ENCODE results near the gene ST8SIA4.

Gene ST8SIA4, protein sequence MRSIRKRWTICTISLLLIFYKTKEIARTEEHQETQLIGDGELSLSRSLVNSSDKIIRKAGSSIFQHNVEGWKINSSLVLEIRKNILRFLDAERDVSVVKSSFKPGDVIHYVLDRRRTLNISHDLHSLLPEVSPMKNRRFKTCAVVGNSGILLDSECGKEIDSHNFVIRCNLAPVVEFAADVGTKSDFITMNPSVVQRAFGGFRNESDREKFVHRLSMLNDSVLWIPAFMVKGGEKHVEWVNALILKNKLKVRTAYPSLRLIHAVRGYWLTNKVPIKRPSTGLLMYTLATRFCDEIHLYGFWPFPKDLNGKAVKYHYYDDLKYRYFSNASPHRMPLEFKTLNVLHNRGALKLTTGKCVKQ

DNA sequence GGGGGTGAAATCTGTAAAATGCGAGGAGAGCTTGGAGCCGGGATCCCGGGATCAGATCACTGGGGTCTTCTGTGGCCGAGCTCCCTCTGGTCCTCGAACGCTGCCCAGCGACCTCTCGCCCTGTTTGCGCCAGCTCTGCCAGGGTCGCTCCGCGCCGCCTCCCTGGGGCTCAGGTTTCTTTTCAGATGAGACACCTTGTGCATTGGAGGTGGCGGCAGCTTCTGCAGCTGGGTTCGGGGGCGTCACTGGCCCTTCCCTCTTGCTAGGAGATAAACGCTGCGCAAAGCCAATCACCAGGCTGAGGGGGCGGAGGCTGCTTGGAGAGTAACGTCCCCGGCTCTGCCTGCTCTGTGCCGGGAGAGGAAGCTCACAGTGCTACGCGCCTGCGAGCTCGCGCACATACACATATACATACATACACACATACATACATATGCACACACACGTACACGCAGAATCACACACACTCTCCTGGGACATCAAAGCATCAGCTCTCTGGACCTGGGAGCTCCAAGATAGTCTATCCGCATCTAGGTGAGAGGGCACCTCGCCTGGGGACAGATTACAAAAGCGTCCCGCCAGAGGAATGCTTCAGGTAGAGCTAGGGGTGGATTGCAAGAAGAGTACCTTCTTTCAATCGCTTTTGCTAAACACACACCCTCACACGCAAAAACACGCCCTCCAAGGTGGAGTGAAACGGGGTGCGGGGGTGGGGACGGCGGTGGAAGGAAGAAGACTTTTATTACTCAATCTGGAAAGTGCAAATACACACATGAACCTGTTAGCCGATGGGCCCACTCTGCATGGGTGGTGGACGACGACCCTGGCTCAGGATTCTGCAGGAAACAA lies at the start of gene ST8SIA4:
TSS of gene ST8SIA4 (minus strand) at position 244 of the 849 bp plus-strand sequence. CDS start 327 bp downstream, outside the sequence.
- peak; percentile 88 for TF ChIP-seq POLR2A (IDR thresholded peaks at IDR 0.05; ENCODE audit: low read length)
- TF ChIP-seq GATA1 (IDR thresholded peaks at IDR 0.05; ENCODE audit: low read depth, low read length) = peak; percentile 21
- peak; percentile 90 to 91 for DNase-seq

DNA sequence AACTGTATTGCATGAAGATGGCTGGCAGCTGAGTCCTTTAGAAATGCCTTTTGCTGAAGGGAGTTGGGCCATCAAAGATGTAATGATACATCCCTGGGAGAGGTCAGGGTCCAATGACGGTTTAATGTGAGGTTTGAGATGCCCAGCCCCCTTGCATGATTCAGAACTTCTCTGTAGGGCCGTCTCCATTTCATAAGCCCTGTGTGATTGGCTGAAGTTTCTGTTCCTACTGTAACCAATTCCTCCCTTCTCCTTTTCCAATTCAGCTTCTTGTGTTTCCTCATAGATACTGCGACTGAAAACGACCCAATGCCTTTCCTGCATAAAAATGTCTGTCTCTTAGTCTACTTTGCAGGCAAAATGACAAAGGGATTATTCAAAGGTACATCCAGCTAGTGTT lies 47.9 kb upstream of the ST8SIA4 start:
- no peak for DNase-seq
- no peak for TF ChIP-seq GATA1 (IDR thresholded peaks at IDR 0.05; ENCODE audit: low read depth, low read length)
- TF ChIP-seq POLR2A (IDR thresholded peaks at IDR 0.05; ENCODE audit: low read length) = no peak

DNA sequence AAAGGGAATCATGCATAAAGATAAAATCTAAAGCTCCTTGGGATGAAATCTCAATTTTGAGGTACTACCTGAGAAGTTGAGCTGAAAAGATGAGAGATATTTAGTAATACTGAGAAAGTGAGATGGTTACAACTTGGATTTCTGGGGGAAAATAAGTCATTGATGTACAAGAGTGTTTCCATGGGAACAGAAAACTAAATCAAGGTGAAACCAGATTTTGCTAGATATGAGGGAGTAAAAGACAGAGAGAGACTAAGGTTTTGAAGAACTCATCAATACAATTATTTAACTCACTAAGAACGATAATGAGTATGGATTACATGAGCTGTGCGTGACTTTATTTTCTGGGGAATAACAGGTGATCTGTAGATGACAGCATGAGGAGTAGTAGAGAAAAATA lies 10.2 kb upstream of the ST8SIA4 start:
- TF ChIP-seq GATA1 (IDR thresholded peaks at IDR 0.05; ENCODE audit: low read depth, low read length) = no peak
- no peak for TF ChIP-seq POLR2A (IDR thresholded peaks at IDR 0.05; ENCODE audit: low read length)
- DNase-seq = no peak

DNA sequence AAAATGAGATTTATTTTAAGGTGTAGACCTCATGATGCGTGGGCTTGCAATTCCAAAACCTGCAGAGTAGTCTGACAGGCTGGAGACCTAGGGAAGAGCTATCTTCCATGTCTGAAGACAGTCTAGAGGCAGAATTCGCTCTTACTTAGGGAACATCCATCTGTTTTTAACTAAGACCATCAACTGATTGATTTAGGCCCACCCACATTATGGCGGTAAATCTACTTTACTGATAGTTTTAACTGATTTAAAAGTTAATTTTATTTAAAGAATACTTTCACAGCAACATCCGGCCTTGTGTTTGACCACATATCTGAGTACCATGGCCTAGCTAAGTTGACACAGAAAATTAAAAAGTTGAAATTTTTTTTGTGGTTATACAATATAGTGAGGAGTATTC lies 6.0 kb upstream of the ST8SIA4 start:
- DNase-seq = no peak
- TF ChIP-seq POLR2A (IDR thresholded peaks at IDR 0.05; ENCODE audit: low read length) = no peak
- no peak for TF ChIP-seq GATA1 (IDR thresholded peaks at IDR 0.05; ENCODE audit: low read depth, low read length)

DNA sequence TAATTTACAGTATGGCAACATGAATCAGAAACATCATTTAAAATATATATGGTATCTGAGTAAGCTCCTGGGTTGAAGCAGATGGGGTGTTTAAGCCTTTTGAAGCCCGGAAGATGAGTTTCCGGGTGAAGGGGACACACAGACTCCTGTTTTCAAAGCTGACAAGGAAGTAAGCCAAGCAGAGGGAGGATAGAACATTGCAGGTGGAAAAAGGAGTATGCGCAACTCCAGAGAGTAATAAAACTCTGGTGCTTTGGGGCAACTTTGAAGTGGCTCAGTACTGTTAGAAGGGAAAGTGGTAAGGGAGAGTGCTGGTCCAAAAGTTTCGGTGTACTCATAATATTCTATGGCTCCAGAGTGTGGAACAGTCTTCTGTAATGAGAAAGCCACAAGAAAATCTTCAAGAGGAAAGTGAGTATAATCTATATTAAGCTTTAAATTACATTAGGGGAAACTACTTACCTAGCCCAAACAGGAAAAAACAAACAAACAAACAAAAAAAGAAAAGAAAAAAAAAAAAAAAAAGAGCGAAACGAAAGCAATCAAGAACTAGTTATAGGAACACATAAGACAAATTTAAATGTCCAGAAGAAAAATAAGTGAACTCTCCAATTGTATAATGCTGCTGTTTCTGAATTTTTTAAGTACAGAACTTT lies 2.3 kb upstream of the ST8SIA4 start:
- no peak for TF ChIP-seq GATA1 (IDR thresholded peaks at IDR 0.05; ENCODE audit: low read depth, low read length)
- TF ChIP-seq POLR2A (IDR thresholded peaks at IDR 0.05; ENCODE audit: low read length) = no peak
- peak in 1 of 2 experiments; percentile 4 for DNase-seq

DNA sequence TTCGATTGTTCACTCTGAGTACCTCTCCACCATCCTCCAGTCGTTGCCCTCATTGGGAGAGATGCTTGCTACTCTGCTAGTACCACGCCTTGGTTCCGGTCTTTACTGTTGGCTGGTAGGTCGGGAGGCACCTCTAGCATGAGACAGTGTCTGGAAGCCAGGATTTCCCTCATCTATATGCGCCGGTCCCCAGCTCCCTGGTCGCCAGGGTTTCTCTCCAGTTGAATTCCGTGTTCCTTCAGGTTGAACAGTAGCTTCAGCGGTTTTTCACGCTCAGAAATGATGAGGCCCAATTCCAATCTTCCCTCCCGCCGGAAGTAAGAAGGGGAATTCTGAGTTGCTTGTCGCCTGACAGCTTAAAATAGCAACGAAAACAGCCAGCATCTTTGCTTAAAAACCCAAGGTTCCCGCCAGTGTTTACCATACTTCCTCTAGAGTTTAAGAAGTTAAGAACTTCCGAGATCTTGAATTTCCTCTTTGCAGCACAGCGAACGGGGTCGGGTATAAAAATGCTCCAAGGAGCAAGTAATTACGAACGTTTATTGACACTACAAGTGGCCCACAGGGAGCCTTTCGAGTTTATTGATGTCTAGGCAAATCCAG lies 1.3 kb upstream of the ST8SIA4 start:
- DNase-seq = peak; percentile 52 to 62

DNA sequence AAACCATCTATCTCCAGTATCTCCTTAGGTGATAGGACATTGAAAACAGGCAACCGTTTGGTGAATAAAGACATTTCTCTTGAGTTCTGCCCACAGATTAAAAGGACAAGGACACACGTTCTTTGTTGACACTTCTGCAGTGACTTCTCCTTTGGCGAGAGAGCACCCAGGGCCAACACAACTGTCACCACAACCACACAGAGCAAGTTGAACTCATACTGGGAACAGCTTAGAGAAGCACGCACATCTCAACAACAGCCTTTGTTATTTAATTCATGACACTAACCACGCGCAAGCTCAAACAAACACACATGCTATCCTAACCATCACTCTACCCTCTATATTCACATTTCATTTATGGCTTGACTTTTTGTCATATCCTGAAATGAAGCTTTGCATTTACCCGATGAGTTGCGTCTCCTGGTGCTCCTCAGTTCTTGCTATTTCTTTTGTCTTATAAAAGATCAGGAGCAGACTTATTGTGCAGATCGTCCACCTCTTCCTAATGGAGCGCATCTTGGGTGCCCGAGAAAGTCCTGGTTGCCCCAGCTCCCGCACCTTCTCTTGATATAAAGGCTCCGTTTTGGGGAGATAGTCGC lies 543 bp downstream of the ST8SIA4 start:
- DNase-seq = peak; percentile 40
- TF ChIP-seq POLR2A (IDR thresholded peaks at IDR 0.05; ENCODE audit: low read length) (no peak), GATA1 (IDR thresholded peaks at IDR 0.05; ENCODE audit: low read depth, low read length) (no peak)

More for the DNA sequence above, 1.3 kb upstream of the ST8SIA4 start:
- no peak for TF ChIP-seq GATA1 (IDR thresholded peaks at IDR 0.05; ENCODE audit: low read depth, low read length)
- TF ChIP-seq POLR2A (IDR thresholded peaks at IDR 0.05; ENCODE audit: low read length) = no peak

DNA sequence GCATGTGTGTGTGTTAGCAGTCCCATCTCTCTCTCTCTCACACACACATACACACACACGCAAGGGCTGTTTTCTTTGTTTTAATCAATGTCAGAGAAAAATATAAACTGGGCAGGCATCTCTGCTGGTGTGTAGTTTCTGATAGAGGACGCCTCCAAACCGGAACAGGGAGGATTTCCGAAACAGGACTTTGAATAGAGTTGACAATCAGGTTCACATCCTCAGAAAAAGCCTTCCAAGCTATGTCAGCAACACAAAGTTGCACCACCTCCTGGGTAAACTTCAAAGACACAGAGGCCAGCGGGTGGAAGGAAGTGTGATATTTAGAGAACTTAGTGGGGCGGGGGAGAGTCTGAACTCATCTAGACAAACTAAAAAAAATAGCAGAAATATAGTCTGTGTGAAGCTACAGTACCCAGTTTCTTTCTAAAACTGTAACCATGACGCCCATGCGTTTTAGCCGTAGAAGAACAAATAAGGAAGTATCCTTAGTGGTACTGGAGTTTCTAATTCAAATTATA lies 1.2 kb downstream of the ST8SIA4 start:
- TF ChIP-seq GATA1 (IDR thresholded peaks at IDR 0.05; ENCODE audit: low read depth, low read length) = no peak
- no peak for TF ChIP-seq POLR2A (IDR thresholded peaks at IDR 0.05; ENCODE audit: low read length)
- peak; percentile 40 to 47 for DNase-seq

DNA sequence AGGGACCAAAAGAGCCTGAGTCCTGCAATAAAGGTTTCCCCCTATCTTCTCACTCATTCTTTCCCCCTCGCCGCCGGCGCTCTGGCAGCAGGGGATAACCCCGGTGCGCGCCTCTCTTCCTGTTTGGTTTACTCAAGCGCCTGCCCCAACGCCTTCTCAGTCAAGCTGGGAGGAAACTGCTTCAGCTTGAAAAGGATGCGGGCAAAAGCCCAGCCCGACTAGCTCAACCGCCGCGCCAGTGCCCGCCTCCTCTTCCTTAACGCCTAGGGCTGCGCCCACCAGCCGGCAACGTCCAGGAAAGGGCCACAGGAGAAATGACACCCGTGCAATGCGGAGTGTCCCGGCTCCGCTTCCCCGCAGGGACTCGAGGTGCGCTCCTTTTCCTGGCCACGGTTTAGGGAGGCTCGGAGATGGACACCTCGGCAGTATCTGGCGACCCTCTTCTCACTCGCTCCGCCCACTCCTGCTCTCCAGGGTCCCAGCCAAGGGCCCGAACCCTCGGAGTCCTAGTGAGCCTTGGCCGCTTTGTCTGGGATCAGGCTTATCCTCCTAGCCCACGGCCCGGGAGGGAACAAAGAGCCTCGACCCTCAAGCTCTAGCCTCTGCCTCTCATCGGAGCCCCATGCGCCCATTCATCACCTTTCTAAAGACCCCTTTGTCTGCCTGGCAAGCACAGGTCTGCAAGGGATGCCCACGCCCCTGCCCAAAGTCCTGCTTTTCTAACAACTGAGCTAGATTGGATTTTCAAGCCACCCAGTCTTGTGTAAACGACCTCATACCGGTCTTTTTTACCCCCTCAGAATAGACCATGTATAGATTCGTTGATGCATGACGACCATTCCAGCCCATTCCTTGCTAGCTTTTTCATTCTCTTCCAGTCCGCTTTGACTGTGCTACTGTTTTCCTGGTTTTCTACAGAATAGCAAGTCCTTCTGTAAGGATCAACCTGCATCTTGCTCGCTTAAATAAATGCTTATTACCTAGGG lies 2.0 kb downstream of the ST8SIA4 start:
- no peak for TF ChIP-seq GATA1 (IDR thresholded peaks at IDR 0.05; ENCODE audit: low read depth, low read length)
- peak; percentile 38 for TF ChIP-seq POLR2A (IDR thresholded peaks at IDR 0.05; ENCODE audit: low read length)
- DNase-seq = peak; percentile 57 to 63

DNA sequence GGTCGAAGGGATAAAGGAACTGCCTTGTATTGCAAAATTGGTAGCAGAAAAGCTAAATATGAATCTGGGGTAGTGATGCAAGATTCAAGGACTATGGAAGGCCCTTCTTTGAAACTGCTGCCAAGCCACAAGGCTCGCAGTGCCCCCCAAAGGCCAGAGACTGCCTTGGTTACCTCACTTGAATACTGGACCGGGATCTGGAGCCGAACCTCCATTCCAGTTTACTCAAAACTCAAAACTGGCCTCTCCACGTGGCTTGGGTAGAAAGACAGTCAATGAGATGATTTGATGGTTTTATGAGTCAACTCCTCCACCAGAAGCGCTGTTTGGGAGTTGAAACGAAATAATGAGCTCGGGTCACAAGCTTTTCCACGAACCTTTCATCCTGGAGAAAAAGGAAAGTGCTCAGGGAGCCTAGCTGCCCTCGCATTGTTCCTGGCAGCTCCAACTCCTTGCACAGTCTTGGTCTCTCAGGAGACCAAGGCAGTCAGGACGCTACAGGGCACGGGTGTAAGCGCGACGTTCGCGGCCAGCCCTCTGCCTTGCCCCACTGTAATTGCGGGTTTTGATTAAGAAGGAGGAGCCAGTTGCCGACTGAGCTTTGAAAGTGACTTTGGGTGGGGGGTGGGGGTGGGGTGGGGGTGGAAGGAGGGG lies 2.8 kb downstream of the ST8SIA4 start:
- TF ChIP-seq GATA1 (IDR thresholded peaks at IDR 0.05; ENCODE audit: low read depth, low read length) (no peak), POLR2A (IDR thresholded peaks at IDR 0.05; ENCODE audit: low read length) (peak; percentile 41)
- peak; percentile 58 to 61 for DNase-seq

DNA sequence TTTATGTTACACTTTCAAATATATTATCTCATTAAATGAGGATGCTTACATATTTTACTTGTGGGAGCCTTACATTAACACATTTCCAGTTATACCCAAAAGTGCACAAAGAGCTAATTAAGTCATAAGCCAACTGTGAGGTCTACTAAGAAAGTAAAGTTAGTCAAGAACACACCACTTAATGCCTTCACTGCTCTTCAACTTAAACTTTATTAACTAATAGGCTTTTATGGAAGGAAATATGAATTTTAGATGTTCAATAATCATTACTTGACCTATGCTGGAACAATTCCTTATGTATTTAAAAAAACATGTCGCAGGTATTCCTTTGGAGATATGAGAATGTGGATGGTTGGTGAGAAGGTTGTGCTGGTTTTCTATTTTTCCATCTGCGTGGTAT lies 3.4 kb downstream of the ST8SIA4 start:
- TF ChIP-seq GATA1 (IDR thresholded peaks at IDR 0.05; ENCODE audit: low read depth, low read length) = no peak
- TF ChIP-seq POLR2A (IDR thresholded peaks at IDR 0.05; ENCODE audit: low read length) = no peak
- no peak for DNase-seq
